ENCODE results near the gene PPTC7. TPM values are rescaled to one million over a fixed set of nuclear protein-coding genes. Genes with fewer than 3 reads are reported as not detected.

PPTC7 gene
- total RNA-seq, 4 donors from 2014 or later, result 24.6 to 36.6 (median 29.1) TPM

DNA sequence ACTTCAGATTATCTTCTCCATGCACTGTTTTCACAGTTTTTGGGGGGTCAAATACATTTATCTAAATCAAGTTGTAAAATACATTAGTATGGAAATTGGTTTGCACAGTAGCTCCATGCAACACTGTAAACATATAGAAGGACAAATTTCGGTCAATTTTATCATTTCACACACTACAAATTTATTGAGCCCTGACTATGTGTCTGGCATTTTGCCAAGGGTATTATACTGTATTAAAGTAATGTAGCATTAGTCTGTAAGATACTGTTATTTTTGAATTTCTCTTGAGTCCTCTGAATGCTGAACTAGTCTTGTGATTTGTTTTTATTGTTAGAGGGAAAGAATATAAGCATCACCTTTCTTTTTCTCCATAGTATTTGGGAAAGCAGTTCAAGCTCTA is 79.7 kb downstream of the PPTC7 start:
- Histone ChIP-seq H3K27ac (no peak overlapping the region), H3K9me3 (no peaks in the 10 kb centered on the region), H3K27me3 (no peaks in the 10 kb centered on the region), H3K4me3 (no peak overlapping the region), H3K4me1 (peaks cover 29% of the 10 kb centered on the region), H3K36me3 (no peaks in the 10 kb centered on the region)
- DNase-seq (ENCODE audit: low spot score in 2 of 2), result no peak
- TF ChIP-seq, protein P1, sequence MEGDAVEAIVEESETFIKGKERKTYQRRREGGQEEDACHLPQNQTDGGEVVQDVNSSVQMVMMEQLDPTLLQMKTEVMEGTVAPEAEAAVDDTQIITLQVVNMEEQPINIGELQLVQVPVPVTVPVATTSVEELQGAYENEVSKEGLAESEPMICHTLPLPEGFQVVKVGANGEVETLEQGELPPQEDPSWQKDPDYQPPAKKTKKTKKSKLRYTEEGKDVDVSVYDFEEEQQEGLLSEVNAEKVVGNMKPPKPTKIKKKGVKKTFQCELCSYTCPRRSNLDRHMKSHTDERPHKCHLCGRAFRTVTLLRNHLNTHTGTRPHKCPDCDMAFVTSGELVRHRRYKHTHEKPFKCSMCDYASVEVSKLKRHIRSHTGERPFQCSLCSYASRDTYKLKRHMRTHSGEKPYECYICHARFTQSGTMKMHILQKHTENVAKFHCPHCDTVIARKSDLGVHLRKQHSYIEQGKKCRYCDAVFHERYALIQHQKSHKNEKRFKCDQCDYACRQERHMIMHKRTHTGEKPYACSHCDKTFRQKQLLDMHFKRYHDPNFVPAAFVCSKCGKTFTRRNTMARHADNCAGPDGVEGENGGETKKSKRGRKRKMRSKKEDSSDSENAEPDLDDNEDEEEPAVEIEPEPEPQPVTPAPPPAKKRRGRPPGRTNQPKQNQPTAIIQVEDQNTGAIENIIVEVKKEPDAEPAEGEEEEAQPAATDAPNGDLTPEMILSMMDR (IDR thresholded peaks at IDR 0.05), result no peak
- TF ChIP-seq EP300 (IDR thresholded peaks at IDR 0.05), result no peak
- no peak for TF ChIP-seq POLR2AphosphoS5 (IDR thresholded peaks at IDR 0.05)
- no peak for TF ChIP-seq POLR2A (IDR thresholded peaks at IDR 0.05)
- 82% methylated on average over 1 of the region's 1 CpG for WGBS

- Histone ChIP-seq H3K4me3 (peak within 1 kb of the TSS; percentile 73), H3K27me3 (no peaks in the 10 kb centered on the region), H3K9me3 (no peaks in the 10 kb centered on the region), H3K4me1 (peaks cover 34% of the 10 kb centered on the region), H3K27ac (peak within 1 kb of the TSS; percentile 94), H3K36me3 (no peaks in the 10 kb centered on the region)
- 6% methylated on average over 59 of the region's 61 CpGs for WGBS
- TF ChIP-seq POLR2AphosphoS5 (IDR thresholded peaks at IDR 0.05) (peak; percentile 77 to 99 (median 83)), EP300 (IDR thresholded peaks at IDR 0.05) (no peak), POLR2A (IDR thresholded peaks at IDR 0.05) (peak; percentile 85 to 91)
- TF ChIP-seq, protein P1 (IDR thresholded peaks at IDR 0.05), result no peak
- peak; percentile 99 for DNase-seq (ENCODE audit: low spot score in 2 of 2)
Measured at GRCh38 chr12:110501752-110502738, 81.1 kb downstream of the PPTC7 start, which contains the start of the genes RAD9B and VPS29. TSS of gene RAD9B (plus strand) at chr12:110502331. CDS start at chr12:110502338, 7 bp downstream. TSS of gene VPS29 (minus strand) at chr12:110502111. CDS start at chr12:110502051, 60 bp downstream.

DNA sequence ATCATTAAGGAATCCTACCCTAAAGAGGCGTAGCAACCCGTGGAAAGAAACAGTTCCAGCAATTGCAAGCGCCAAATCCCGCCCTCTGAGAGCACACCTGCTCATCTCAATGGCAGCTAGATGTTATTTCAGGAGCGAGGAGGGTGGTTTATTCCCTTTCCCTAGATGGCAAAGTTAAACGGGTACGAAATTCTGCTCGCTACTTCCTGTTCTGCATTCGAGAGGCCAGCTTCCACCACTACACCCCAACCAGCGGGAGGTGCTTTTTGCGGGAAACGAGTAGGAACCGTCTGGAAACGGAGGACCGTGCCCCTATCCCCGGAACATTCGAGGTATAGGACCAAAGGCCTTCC is 81.7 kb downstream of the PPTC7 start:
- DNase-seq (ENCODE audit: low spot score in 2 of 2), result no peak
- Histone ChIP-seq H3K4me1 (peaks cover 34% of the 10 kb centered on the region), H3K27me3 (no peaks in the 10 kb centered on the region), H3K27ac (peak overlapping the region; percentile 94), H3K36me3 (no peaks in the 10 kb centered on the region), H3K4me3 (peak overlapping the region; percentile 73), H3K9me3 (no peaks in the 10 kb centered on the region)
- TF ChIP-seq EP300 (IDR thresholded peaks at IDR 0.05) (no peak), POLR2AphosphoS5 (IDR thresholded peaks at IDR 0.05) (no peak), POLR2A (IDR thresholded peaks at IDR 0.05) (no peak)
- TF ChIP-seq, protein P1 (IDR thresholded peaks at IDR 0.05), result no peak
- under 1% methylated on average over 17 of the region's 17 CpGs for WGBS

DNA sequence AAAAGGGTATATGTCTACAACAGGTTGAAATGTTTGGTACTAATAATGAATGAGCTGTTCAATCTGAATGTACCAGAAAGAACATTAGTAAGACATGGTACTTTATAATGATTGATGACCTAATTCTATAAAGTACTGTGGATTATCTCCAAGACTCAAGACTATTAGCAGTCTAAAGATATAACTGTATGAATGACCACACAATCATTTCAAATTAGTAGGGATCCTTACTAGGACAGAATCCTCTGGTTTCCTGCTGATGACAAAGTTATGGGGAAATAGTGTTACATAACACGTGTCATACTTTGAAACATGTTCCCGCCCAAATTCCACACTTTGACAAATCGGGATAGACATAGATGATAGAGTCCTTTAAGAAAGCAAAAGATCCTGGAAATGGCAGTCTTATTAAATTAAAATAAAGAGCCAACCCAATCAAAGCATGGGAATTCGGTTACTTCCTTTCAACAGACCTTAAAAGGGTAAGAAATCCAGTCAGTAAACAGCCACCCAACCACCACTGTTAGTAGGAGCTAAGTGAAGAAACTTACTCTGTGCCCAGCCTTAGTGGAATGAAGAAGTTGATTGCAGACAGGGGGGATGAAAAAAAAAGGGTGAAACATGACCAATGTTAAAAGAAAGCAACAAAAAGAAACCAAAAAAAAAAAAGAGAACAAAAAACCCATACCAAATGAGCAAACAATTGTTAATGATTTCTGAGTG is 84.0 kb downstream of the PPTC7 start:
- TF ChIP-seq, protein P1 (IDR thresholded peaks at IDR 0.05), result no peak
- TF ChIP-seq POLR2AphosphoS5 (IDR thresholded peaks at IDR 0.05), result no peak
- TF ChIP-seq POLR2A (IDR thresholded peaks at IDR 0.05), result no peak
- TF ChIP-seq EP300 (IDR thresholded peaks at IDR 0.05), result no peak
- Histone ChIP-seq H3K9me3 (no peaks in the 10 kb centered on the region), H3K4me1 (peaks cover 34% of the 10 kb centered on the region), H3K27ac (no peak overlapping the region), H3K36me3 (peaks cover 20% of the 10 kb centered on the region), H3K4me3 (no peak overlapping the region), H3K27me3 (no peaks in the 10 kb centered on the region)
- DNase-seq (ENCODE audit: low spot score in 2 of 2), result no peak
- 41% methylated on average over 4 of the region's 4 CpGs for WGBS

Other genes starting within 250 kb of the PPTC7 start
- 10 to 100 TPM; 39.6 to 56.6 (median 45.6) TPM for gene ANAPC7, start 179.6 kb downstream of the PPTC7 start, total RNA-seq
- 100 to 1,000 TPM; 163 to 290 (median 191) TPM for gene ARPC3, start 133.0 kb downstream of the PPTC7 start, total RNA-seq
- gene GPN3, start 115.1 kb downstream of the PPTC7 start, total RNA-seq, result 10 to 100 TPM in 3 of 4 donors, 1 to 10 TPM in 1; 9.6 to 17.1 (median 13.3) TPM
- 1 to 10 TPM; 2.3 to 5.0 (median 3.2) TPM for gene FAM216A, start 114.5 kb downstream of the PPTC7 start, total RNA-seq
- gene VPS29, start 81.2 kb downstream of the PPTC7 start, total RNA-seq, result 10 to 100 TPM; 72.2 to 96.1 (median 83.1) TPM
- under 1 TPM in 3 of 4 donors, not detected in 1; 0.19 to 0.47 (median 0.40) TPM for gene RAD9B, start 81.0 kb downstream of the PPTC7 start, total RNA-seq
- 10 to 100 TPM; 18.9 to 46.4 (median 28.4) TPM for gene TCTN1, start 30.8 kb upstream of the PPTC7 start, total RNA-seq
- gene HVCN1, start 105.8 kb upstream of the PPTC7 start, total RNA-seq, result 1 to 10 TPM; 1.3 to 6.0 (median 1.9) TPM
- gene PPP1CC, start 159.6 kb upstream of the PPTC7 start, total RNA-seq, result 100 to 1,000 TPM in 2 of 4 donors, 10 to 100 TPM in 2; 83.6 to 107 (median 100) TPM